Endothelial cell (in vitro differentiated cells): ENCODE data around the gene SGSM1. TPM values are rescaled to one million over a fixed set of nuclear protein-coding genes. Genes with fewer than 3 reads are reported as not detected.

Experiments used
- DNase-seq: peaks from one replicate; pipeline ENCODE4 v3.0.0; 2021; ENCODE audit warnings: low spot score
- H3K27ac Mint-ChIP-seq: one replicate; pipeline ENCODE4 v1.8.0; 2021; ENCODE audit warnings: mixed read lengths, inconsistent platforms; ENCODE audit not compliant: unreplicated experiment
- H3K27me3 Mint-ChIP-seq: one replicate; pipeline ENCODE4 v1.8.0; 2021; ENCODE audit warnings: mild to moderate bottlenecking, moderate library complexity, mixed read lengths, inconsistent platforms; ENCODE audit not compliant: unreplicated experiment
- H3K36me3 Mint-ChIP-seq: one replicate; pipeline ENCODE4 v1.8.0; 2021; ENCODE audit warnings: mild to moderate bottlenecking, low read depth, mixed read lengths, inconsistent platforms; ENCODE audit not compliant: unreplicated experiment
- H3K4me1 Mint-ChIP-seq: one replicate; pipeline ENCODE4 v1.8.0; 2021; ENCODE audit warnings: mild to moderate bottlenecking, mixed read lengths, inconsistent platforms; ENCODE audit not compliant: unreplicated experiment
- H3K4me3 Mint-ChIP-seq: one replicate; pipeline ENCODE4 v1.8.0; 2021; ENCODE audit warnings: mild to moderate bottlenecking, mixed read lengths, inconsistent platforms; ENCODE audit not compliant: unreplicated experiment
- H3K9me3 Mint-ChIP-seq: one replicate; pipeline ENCODE4 v1.8.0; 2021; ENCODE audit warnings: mixed read lengths, inconsistent platforms; ENCODE audit not compliant: unreplicated experiment
- CTCF ChIP-seq: fragments of 200-600 bp; sonication (generic); IDR thresholded peaks from one replicate; pipeline ENCODE4 v1.5.0; 2021; ENCODE audit warnings: antibody characterized with exemption; ENCODE audit not compliant: unreplicated experiment
- total RNA-seq: library from RNA; stranded (reverse); fragmentation: NEBNext Ultra II Directional; extraction: Animal tissue kit (Norgen Biotek cat#: 25700); gene quantifications from one replicate; pipeline ENCODE4 v1.2.1, GENCODE V29; 2021; ENCODE audit not compliant: unreplicated experiment

Gene SGSM1
- total RNA-seq, 1 donor from 2014 or later, result 2.4 TPM

- no peak overlapping the region for H3K4me3 Mint-ChIP-seq
- H3K9me3 Mint-ChIP-seq, result peaks cover 10% of the 10 kb centered on the region
- H3K4me1 Mint-ChIP-seq, result peaks cover 26% of the 10 kb centered on the region
- no peak for DNase-seq
- no peak for TF ChIP-seq CTCF
- H3K27me3 Mint-ChIP-seq, result peaks cover 2% of the 10 kb centered on the region
- no peak overlapping the region for H3K27ac Mint-ChIP-seq
- H3K36me3 Mint-ChIP-seq, result peaks cover 12% of the 10 kb centered on the region
These were observed 8.1 kb downstream of the SGSM1 start for GRCh38 chr22:24813861-24814770.

DNA sequence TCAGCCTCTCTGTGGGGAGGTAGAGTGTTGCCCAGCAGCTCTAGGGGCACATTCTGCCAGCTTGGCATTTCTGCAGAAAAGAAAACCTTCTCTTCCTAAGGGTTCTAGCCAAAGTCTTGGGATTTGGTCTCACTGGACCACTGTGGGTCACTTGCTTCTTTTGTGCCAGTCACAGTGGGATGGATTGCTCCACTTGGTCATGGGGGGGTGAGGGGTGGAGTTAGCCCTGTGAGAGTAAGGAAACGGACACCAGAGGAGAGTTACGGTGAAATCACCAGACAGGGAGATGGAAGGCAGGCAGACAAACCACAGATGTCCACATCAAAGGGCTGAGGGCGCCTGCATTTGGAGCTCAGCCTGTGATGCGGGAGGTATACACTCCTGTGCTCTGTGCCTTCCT, 10.8 kb downstream of the SGSM1 start:
- no peak for TF ChIP-seq CTCF
- DNase-seq, result no peak
- Mint-ChIP-seq H3K27ac (no peak overlapping the region), H3K9me3 (peaks cover 10% of the 10 kb centered on the region), H3K36me3 (peaks cover 12% of the 10 kb centered on the region), H3K4me1 (peaks cover 10% of the 10 kb centered on the region), H3K27me3 (peaks cover 1% of the 10 kb centered on the region), H3K4me3 (no peak overlapping the region)

GRCh38 chr22:24819487-24819886, 13.5 kb downstream of the SGSM1 start:
- Mint-ChIP-seq H3K36me3 (peaks cover 12% of the 10 kb centered on the region), H3K4me1 (no peaks in the 10 kb centered on the region), H3K27me3 (peaks cover 1% of the 10 kb centered on the region), H3K4me3 (no peak overlapping the region), H3K9me3 (peaks cover 10% of the 10 kb centered on the region), H3K27ac (no peak overlapping the region)
- no peak for DNase-seq
- no peak for TF ChIP-seq CTCF

DNA sequence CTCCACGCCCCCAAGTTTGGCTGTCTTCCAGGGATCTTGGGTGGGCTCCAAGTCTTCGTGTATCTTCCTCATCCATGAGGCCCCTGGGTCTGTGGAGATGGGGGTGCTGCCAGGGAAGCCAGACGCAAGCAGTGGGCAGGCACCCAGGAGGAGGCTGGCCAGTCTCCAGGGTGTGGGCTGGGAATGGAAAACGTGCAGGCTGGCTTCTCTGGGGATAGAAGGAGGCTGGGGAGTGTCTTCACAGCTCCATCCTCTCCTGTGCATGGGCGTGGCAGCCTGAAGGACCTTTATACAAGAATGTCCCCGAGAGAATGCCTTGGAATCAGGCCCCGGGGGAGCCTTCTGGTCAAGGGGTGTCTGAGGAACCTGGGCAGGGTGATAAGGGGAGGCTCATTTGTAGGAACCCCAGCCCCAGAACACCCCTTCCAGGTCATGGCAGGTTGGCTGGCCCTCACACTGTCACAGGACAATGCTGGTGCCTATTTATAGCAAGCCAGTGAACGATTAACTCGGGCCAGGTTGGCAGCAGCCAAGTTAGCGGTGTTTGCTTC, 14.0 kb downstream of the SGSM1 start:
- no peak overlapping the region for H3K4me3 Mint-ChIP-seq
- no peaks in the 10 kb centered on the region for H3K4me1 Mint-ChIP-seq
- H3K36me3 Mint-ChIP-seq, result peaks cover 7% of the 10 kb centered on the region
- H3K27ac Mint-ChIP-seq, result no peak overlapping the region
- DNase-seq, result no peak
- peaks cover 1% of the 10 kb centered on the region for H3K27me3 Mint-ChIP-seq
- peaks cover 8% of the 10 kb centered on the region for H3K9me3 Mint-ChIP-seq
- no peak for TF ChIP-seq CTCF

GRCh38 chr22:24822471-24822870, 16.5 kb downstream of the SGSM1 start:
- Mint-ChIP-seq H3K4me1 (no peaks in the 10 kb centered on the region), H3K27me3 (peaks cover 1% of the 10 kb centered on the region), H3K9me3 (no peaks in the 10 kb centered on the region), H3K4me3 (no peak overlapping the region), H3K27ac (no peak overlapping the region), H3K36me3 (no peaks in the 10 kb centered on the region)
- DNase-seq, result no peak
- no peak for TF ChIP-seq CTCF
